ENCODE results near the gene FAM47E.

- TF ChIP-seq POLR2A (IDR thresholded peaks at IDR 0.05) (no peak), CTCF (IDR thresholded peaks at IDR 0.05) (no peak), POLR2AphosphoS5 (IDR thresholded peaks at IDR 0.05; ENCODE audit: insufficient read depth in 1 of 2, low read depth in 1 of 2) (no peak)
Observed at GRCh38 chr4:76326515-76326914, 75.0 kb downstream of the FAM47E start.
